ENCODE results near the gene MACO1.
"Not testable (repeated sequence)": the region's sequence is repeated elsewhere in the genome, so short reads cannot be mapped to it uniquely, and the experiment has no call there.

The MACO1 gene

DNA sequence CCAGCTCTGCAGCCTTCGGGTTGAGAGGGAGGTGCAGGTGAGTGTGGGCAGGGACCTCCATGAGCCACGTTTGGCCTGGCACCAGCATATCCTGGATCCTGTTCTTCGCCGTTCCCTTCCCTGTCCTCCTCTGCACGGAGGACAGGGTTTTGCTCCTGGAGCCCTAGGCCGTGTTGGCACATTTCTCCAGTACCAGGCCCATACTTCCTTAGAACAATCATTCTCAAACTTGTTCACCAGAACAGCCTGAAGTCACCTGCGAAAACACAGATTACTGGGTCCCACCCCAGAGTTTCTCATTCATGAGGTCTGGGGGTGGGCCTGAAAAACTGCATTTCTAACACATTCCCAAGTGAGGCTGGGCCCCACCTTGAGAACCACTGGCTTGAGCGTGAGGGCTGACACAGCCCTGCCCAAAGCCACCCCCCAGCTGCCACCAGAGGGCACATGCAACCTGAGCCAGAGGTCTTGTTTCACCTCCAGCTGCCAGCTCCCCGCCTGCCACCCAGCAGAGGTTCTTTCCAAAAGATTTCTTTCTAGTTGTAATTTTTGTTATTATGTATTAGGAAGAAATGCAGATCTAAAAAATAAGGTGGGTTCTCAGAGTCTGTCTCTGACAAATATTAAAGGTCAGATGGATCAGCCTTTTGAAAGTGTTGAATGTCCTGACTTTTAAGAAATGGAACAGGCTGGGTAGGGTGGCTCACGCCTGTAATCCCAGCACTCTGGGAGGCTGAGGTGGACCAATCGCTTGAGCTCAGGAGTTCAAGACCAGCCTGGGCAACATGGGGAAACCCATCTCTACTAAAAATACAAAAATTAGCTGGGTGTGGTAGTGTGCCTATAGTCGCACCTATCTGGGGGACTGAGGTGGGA lies 73.1 kb downstream of the MACO1 start:
- Histone ChIP-seq H3K4me3 (no peak overlapping the region), H3K4me1 (no peaks in the 10 kb centered on the region), H3K9me3 (no peaks in the 10 kb centered on the region), H3K36me3 (replicated peaks) (no peaks in the 10 kb centered on the region), H3K27me3 (ENCODE audit: low read depth) (no peaks in the 10 kb centered on the region)
- in situ Hi-C loops (cut with MboI; ENCODE audit: low sequenced_read_pairs), result no loop called here
- DNase-seq (ENCODE audit: low spot score in 2 of 2), result peak in 1 of 2 experiments; percentile 47

DNA sequence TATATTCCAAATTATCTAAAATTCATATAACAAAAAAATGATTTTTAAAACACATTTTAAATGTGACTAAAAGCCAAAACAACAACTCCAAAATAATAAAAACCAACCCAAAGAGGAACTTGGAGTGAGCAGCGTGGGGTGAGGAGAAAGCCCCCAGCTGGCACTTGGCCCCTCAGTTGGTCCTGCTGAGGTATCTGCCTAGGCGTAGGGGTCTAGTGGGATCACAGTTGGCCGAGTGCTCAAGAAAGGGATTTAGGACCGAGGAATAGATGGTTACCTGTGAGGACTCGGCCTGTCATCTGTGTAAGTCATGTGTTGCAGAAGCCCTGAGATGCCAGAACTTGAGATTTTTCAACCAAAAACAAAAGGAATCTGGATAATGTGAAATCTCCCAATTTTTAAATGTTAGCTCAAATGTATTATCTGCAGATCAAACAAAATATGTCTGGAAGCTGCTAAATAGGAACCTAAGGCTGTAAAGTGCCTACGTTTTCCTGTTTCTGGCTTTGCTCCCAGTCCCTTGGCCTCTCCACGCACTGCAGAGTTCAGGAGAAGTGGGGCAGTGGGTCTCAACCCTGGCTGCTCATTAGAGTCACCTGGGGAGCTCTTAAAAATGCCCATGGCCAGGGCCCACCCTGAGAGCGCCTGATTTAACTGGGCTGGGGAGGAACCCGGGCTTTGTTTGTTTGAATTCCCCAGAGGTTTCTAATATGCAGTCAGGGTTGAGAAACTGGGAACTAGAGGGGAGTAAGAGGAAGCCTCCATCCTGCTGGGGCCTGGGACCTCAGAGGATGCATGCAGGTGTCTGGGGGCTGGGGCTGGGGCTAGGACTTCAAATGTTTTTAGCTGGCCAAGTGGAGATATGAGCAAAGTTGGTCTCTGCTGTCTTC lies 74.3 kb downstream of the MACO1 start:
- in situ Hi-C loops (cut with MboI; ENCODE audit: low sequenced_read_pairs), result no loop called here
- DNase-seq (ENCODE audit: low spot score in 2 of 2), result no peak

GRCh38 chr1:25505656-25506385 lies 75.1 kb downstream of the MACO1 start:
- Histone ChIP-seq H3K9me3 (no peaks in the 10 kb centered on the region), H3K27me3 (ENCODE audit: low read depth) (no peaks in the 10 kb centered on the region), H3K36me3 (replicated peaks) (no peaks in the 10 kb centered on the region), H3K4me1 (no peaks in the 10 kb centered on the region), H3K4me3 (no peak overlapping the region)
- in situ Hi-C loops (cut with MboI; ENCODE audit: low sequenced_read_pairs), result no loop called here
- no peak for DNase-seq (ENCODE audit: low spot score in 2 of 2)

More for the DNA sequence above, 74.3 kb downstream of the MACO1 start:
- no peaks in the 10 kb centered on the region for H3K36me3 ChIP-seq (replicated peaks)
- no peaks in the 10 kb centered on the region for H3K4me1 ChIP-seq
- no peaks in the 10 kb centered on the region for H3K9me3 ChIP-seq
- no peaks in the 10 kb centered on the region for H3K27me3 ChIP-seq (ENCODE audit: low read depth)
- H3K4me3 ChIP-seq, result no peak overlapping the region

- H3K4me3 ChIP-seq; H3K27me3 ChIP-seq (ENCODE audit: low read depth); in situ Hi-C loops (cut with MboI; ENCODE audit: low sequenced_read_pairs); H3K36me3 ChIP-seq (replicated peaks); H3K4me1 ChIP-seq; H3K9me3 ChIP-seq: not testable (repeated sequence)
- peak in 1 of 2 experiments; percentile 51 for DNase-seq (ENCODE audit: low spot score in 2 of 2)
Observed at GRCh38 chr1:25506566-25507463, 76.1 kb downstream of the MACO1 start.

DNA sequence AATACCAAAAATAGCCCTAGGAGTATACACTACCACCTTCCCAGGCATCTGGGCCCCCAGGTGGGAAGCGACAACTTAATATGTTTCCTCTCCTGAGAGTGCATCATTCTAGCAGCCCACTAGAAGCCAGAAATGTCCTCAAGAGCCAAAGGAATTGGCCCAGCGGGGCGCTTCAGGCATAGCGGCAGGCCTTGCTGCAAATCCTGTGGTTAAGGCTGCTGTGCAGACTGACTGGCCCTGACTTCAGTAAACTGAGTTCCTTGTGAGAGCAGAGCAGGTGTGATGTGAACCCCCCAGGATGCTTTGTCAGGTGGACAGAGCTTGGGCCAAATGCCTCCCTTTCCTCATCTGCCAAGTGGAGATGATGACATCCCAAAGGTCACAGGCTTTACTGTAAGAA lies 83.0 kb downstream of the MACO1 start:
- in situ Hi-C loops (cut with MboI; ENCODE audit: low sequenced_read_pairs), result no loop called here
- DNase-seq (ENCODE audit: low spot score in 2 of 2), result no peak

DNA sequence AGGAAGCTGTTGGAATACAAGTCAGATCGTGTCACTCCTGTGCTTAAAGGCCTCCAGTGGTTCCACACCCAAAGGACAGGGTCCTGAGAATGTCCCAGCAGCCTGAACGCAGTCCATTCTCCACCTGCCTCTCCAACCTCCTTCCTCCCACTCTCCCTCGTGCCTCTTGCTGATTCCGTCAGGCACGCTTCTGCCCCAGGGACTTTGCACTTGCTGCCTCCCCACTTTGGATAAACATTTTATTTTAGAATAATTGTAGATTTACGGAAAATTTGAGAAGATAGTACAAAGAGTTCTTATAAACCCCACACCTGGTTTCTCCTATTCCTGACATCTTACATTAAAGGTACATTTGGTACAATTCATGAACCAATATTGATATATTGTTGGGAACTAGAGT lies 84.3 kb downstream of the MACO1 start:
- H3K4me3 ChIP-seq, result no peak overlapping the region
- no peaks in the 10 kb centered on the region for H3K27me3 ChIP-seq (ENCODE audit: low read depth)
- no peaks in the 10 kb centered on the region for H3K36me3 ChIP-seq (replicated peaks)
- DNase-seq (ENCODE audit: low spot score in 2 of 2), result no peak
- in situ Hi-C loops (cut with MboI; ENCODE audit: low sequenced_read_pairs), result no loop called here
- H3K4me1 ChIP-seq, result no peaks in the 10 kb centered on the region
- no peaks in the 10 kb centered on the region for H3K9me3 ChIP-seq

More for the DNA sequence above, 83.0 kb downstream of the MACO1 start:
- Histone ChIP-seq H3K36me3 (replicated peaks) (no peaks in the 10 kb centered on the region), H3K4me1 (no peaks in the 10 kb centered on the region), H3K4me3 (no peak overlapping the region), H3K27me3 (ENCODE audit: low read depth) (no peaks in the 10 kb centered on the region), H3K9me3 (no peaks in the 10 kb centered on the region)

GRCh38 chr1:25516686-25517085 lies 86.0 kb downstream of the MACO1 start:
- no peaks in the 10 kb centered on the region for H3K9me3 ChIP-seq
- no peaks in the 10 kb centered on the region for H3K4me1 ChIP-seq
- in situ Hi-C loops (cut with MboI; ENCODE audit: low sequenced_read_pairs), result no loop called here
- no peaks in the 10 kb centered on the region for H3K36me3 ChIP-seq (replicated peaks)
- no peak overlapping the region for H3K4me3 ChIP-seq
- no peak for DNase-seq (ENCODE audit: low spot score in 2 of 2)
- H3K27me3 ChIP-seq (ENCODE audit: low read depth), result no peaks in the 10 kb centered on the region

- DNase-seq (ENCODE audit: low spot score in 2 of 2), result no peak
- Histone ChIP-seq H3K9me3 (no peaks in the 10 kb centered on the region), H3K4me1 (no peaks in the 10 kb centered on the region), H3K4me3 (no peak overlapping the region), H3K27me3 (ENCODE audit: low read depth) (no peaks in the 10 kb centered on the region), H3K36me3 (replicated peaks) (no peaks in the 10 kb centered on the region)
- in situ Hi-C loops (cut with MboI; ENCODE audit: low sequenced_read_pairs), result no loop called here
Observed at GRCh38 chr1:25517476-25518394, 87.0 kb downstream of the MACO1 start.

DNA sequence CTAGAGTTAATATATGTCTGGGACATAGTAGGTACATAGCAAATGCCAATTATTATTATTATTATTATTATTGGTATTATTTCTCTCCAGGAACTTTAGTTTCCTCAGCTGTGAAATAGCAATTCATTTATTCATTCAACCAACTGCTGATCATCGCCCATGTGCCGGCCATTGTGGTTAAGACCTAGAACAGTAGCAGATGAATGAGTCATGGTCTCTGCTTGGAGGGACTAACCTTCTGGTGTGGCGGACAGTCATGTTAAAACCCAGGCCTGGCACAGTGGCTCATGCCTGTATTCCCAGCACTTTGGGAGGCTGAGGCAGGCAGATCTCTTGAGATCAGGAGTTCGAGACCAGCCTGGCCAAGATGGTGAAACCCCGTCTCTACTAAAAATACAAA lies 88.9 kb downstream of the MACO1 start:
- peak in 1 of 2 experiments; percentile 2 for DNase-seq (ENCODE audit: low spot score in 2 of 2)
- no peaks in the 10 kb centered on the region for H3K4me1 ChIP-seq
- H3K27me3 ChIP-seq (ENCODE audit: low read depth), result no peaks in the 10 kb centered on the region
- no peaks in the 10 kb centered on the region for H3K9me3 ChIP-seq
- H3K36me3 ChIP-seq (replicated peaks), result no peaks in the 10 kb centered on the region
- no peak overlapping the region for H3K4me3 ChIP-seq
- in situ Hi-C loops (cut with MboI; ENCODE audit: low sequenced_read_pairs), result no loop called here

GRCh38 chr1:25520446-25521061 lies 89.9 kb downstream of the MACO1 start:
- no peaks in the 10 kb centered on the region for H3K4me1 ChIP-seq
- DNase-seq (ENCODE audit: low spot score in 2 of 2), result peak; percentile 45 to 75
- in situ Hi-C loops (cut with MboI; ENCODE audit: low sequenced_read_pairs), result no loop called here

DNA sequence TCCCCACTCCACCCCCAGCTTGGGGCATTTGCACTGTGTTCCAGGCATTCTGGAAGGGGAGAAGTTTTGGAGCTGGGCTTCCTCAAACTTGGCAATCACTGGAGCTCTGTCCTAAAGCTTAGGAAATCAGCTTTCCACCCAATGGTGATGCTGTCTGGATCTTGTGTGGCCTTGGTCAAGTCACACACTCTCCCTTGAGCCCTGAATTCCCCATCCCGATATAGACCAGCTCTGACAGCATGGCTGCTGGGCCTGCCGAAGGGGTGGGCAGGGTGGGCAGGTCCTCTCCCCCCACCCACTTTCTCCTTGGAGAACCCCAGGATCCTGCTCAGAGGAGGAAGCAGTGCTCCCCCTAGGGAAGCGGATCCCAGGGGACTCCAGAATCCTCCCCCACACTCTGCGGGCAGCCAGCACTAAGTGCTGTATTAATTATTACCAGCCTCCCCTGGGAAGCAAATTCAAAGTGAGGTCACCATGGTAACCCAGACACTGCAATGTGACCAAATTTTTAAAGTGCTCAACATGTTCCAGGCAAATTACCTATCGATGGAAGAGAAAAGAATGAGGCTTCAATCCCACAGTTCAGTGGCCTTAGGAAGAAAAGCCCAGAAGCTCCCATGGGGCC lies 91.4 kb downstream of the MACO1 start:
- no peak overlapping the region for H3K4me3 ChIP-seq
- H3K9me3 ChIP-seq, result no peaks in the 10 kb centered on the region
- peak in 1 of 2 experiments; percentile 25 for DNase-seq (ENCODE audit: low spot score in 2 of 2)
- no peaks in the 10 kb centered on the region for H3K27me3 ChIP-seq (ENCODE audit: low read depth)
- in situ Hi-C loops (cut with MboI; ENCODE audit: low sequenced_read_pairs), result no loop called here
- no peaks in the 10 kb centered on the region for H3K36me3 ChIP-seq (replicated peaks)
- no peaks in the 10 kb centered on the region for H3K4me1 ChIP-seq

More at GRCh38 chr1:25520446-25521061, 89.9 kb downstream of the MACO1 start:
- Histone ChIP-seq H3K36me3 (replicated peaks) (no peaks in the 10 kb centered on the region), H3K9me3 (no peaks in the 10 kb centered on the region), H3K27me3 (ENCODE audit: low read depth) (no peaks in the 10 kb centered on the region), H3K4me3 (no peak overlapping the region)

All from HAP-1 (cell line).